Measurements from ENCODE around the gene STUB1. TPM values are rescaled to one million over a fixed set of nuclear protein-coding genes. Genes with fewer than 3 reads are reported as not detected.
"Not testable (repeated sequence)": the region's sequence is repeated elsewhere in the genome, so short reads cannot be mapped to it uniquely, and the experiment has no call there.

Gene STUB1
- total RNA-seq, 2 donors from 2014 or later = 65.5 to 67.4 TPM

- no peaks in the 10 kb centered on the region for H3K9me3 ChIP-seq (ENCODE audit: control insufficient read depth, low read length, poor library complexity, severe bottlenecking)
- peaks cover 48% of the 10 kb centered on the region for H3K27me3 Mint-ChIP-seq
- ATAC-seq (peak; percentile 25), DNase-seq (no peak)
- H3K27ac Mint-ChIP-seq = no peak within 1 kb of the TSS
- peaks cover 9% of the 10 kb centered on the region for H3K4me1 Mint-ChIP-seq
- peaks cover 2% of the 10 kb centered on the region for H3K36me3 Mint-ChIP-seq (ENCODE audit: low read depth)
- H3K4me3 Mint-ChIP-seq = peak within 1 kb of the TSS; percentile 41
Observed at GRCh38 chr16:705431-706188, 25.4 kb downstream of the STUB1 start, which contains the start of gene FBXL16. Gene FBXL16, minus strand, starts transcription at chr16:705801. Its CDS starts 8,396 bp downstream, at chr16:697405.

DNA sequence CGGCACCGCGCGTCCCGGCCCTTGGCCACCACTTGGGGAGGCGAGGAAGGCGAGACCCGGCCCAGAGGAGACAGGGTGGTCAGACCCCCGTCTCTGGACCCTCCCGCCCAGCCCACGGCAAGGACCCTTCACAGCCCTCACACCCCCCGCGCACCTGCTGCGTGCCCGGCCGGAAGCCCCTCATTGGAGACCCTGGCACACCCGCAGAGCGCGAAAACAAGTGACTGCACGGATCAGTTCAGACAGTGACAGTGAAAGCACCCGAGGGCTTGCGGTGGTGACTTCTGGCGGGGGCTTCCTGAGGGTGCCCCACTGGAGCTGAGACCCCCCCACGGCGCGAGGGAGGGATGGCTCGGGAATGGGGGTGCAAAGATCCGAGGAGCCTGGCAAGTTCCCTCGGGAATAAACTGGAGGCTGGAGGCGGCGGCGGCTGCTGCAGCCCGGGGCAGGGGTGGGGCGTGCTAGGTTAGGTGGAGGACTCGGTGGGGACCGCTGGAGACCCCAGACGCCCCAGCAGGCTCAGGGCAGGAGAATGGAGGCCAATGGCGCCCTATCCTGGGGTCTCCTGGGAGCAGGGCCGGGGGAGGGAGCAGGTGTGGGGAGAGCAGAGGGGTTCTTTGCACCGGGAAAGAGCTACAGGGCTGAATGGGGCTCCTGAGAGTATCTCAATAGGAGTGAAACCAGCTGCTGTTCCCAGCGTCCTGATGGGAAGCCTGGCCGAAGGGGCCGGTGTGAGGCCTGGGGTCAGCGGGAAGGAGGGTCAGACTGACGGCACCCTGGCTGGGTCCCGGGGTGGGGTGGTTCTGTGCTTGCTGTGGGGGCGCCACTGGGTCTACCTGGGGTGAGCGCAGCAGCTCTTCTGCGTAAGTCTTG, 26.2 kb downstream of the STUB1 start:
- H3K4me3 Mint-ChIP-seq = peak overlapping the region; percentile 41
- H3K9me3 ChIP-seq (ENCODE audit: control insufficient read depth, low read length, poor library complexity, severe bottlenecking) = no peaks in the 10 kb centered on the region
- peaks cover 48% of the 10 kb centered on the region for H3K27me3 Mint-ChIP-seq
- DNase-seq = no peak
- peaks cover 2% of the 10 kb centered on the region for H3K36me3 Mint-ChIP-seq (ENCODE audit: low read depth)
- H3K4me1 Mint-ChIP-seq = peaks cover 9% of the 10 kb centered on the region
- ATAC-seq = peak; percentile 30
- H3K27ac Mint-ChIP-seq = no peak overlapping the region

- no peaks in the 10 kb centered on the region for H3K9me3 ChIP-seq (ENCODE audit: control insufficient read depth, low read length, poor library complexity, severe bottlenecking)
- Mint-ChIP-seq H3K27ac (no peak overlapping the region), H3K4me3 (no peak overlapping the region), H3K36me3 (ENCODE audit: low read depth) (peaks cover 2% of the 10 kb centered on the region), H3K27me3 (peaks cover 47% of the 10 kb centered on the region), H3K4me1 (peaks cover 9% of the 10 kb centered on the region)
- ATAC-seq (no peak), DNase-seq (no peak)
Observed at GRCh38 chr16:707062-707538, 26.9 kb downstream of the STUB1 start.

- peaks cover 2% of the 10 kb centered on the region for H3K36me3 Mint-ChIP-seq (ENCODE audit: low read depth)
- H3K4me3 Mint-ChIP-seq = no peak overlapping the region
- peaks cover 38% of the 10 kb centered on the region for H3K27me3 Mint-ChIP-seq
- no peaks in the 10 kb centered on the region for H3K9me3 ChIP-seq (ENCODE audit: control insufficient read depth, low read length, poor library complexity, severe bottlenecking)
- DNase-seq (no peak), ATAC-seq (no peak)
- H3K4me1 Mint-ChIP-seq = peaks cover 7% of the 10 kb centered on the region
- H3K27ac Mint-ChIP-seq = no peak overlapping the region
Observed at GRCh38 chr16:708019-708418, 27.8 kb downstream of the STUB1 start.

DNA sequence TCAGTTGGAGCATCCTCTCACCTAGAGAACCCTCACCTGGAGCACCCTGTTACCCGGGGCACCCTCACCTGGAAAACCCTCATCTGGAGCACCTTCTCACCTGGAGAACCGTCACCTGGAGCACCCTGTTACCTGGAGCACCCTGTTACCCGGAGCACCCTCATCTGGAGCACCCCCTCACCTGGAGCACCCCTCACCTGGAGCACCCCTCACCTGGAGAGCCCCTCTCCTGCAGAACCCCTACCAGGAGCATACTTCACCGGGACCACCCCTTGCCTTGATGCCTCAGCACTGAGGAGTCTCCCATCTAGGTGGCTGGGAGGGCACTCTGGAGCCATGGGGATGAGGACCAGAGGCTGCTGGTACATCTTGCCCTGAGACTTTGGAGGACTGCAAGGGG, 28.7 kb downstream of the STUB1 start:
- DNase-seq = no peak
- ATAC-seq = no peak
- Mint-ChIP-seq H3K36me3 (ENCODE audit: low read depth) (peaks cover 2% of the 10 kb centered on the region), H3K27ac (no peak overlapping the region), H3K4me1 (peaks cover 7% of the 10 kb centered on the region), H3K4me3 (no peak overlapping the region), H3K27me3 (peaks cover 36% of the 10 kb centered on the region)
- no peaks in the 10 kb centered on the region for H3K9me3 ChIP-seq (ENCODE audit: control insufficient read depth, low read length, poor library complexity, severe bottlenecking)

DNA sequence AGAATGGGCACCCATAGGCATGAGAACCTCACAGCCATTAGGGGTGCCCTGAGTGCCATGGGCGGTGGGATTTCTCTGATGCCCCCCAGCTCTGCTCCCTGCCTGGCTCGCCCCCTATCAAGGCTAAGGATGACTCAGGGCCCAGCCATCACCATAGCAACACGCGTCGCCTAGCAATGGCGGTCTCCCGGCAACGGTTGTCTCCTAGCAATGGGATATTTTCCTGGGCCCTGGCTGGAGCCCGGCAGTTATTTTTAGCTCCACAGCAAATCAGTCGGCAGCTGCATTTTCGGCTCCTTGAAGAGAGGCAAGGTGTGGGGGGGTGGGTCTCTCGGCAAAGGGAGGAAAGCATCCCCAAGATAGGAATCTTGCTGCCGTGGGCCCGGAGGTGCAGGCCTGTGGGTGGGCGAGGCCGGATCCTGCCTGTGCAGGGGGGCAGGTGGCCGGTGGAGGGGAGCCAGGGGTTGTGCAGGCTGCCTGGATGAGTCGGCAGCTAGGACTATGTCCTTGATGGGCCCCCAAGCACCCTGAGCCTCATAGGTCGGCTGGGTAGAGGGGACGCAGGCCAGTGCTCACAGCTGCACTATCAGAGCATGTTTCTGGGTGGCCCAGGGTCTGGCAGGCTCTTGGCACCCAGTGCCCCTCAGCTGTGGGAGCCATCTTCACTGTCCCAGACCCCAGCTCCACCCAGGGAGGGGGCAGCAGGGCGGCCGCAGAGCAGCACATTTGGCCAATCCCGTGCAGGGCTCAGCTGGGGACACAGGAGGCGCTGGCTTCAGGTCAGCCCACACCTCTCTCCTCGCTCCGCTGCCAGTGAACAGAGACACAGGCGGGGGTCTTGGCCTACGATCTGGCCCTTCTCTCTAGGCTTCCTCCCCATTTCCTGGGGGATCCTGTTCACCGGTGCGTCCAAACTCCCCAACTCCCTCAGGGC, 29.6 kb downstream of the STUB1 start:
- H3K9me3 ChIP-seq (ENCODE audit: control insufficient read depth, low read length, poor library complexity, severe bottlenecking) = no peaks in the 10 kb centered on the region
- H3K4me1 Mint-ChIP-seq = peaks cover 10% of the 10 kb centered on the region
- no peak overlapping the region for H3K4me3 Mint-ChIP-seq
- H3K27me3 Mint-ChIP-seq = peaks cover 30% of the 10 kb centered on the region
- peaks cover 2% of the 10 kb centered on the region for H3K36me3 Mint-ChIP-seq (ENCODE audit: low read depth)
- H3K27ac Mint-ChIP-seq = no peak overlapping the region
- no peak for DNase-seq
- ATAC-seq = no peak

GRCh38 chr16:710500-711075, 30.4 kb downstream of the STUB1 start:
- peaks cover 30% of the 10 kb centered on the region for H3K27me3 Mint-ChIP-seq
- H3K4me1 Mint-ChIP-seq = peaks cover 10% of the 10 kb centered on the region
- no peak for ATAC-seq

GRCh38 chr16:711084-711483, 30.9 kb downstream of the STUB1 start:
- peaks cover 2% of the 10 kb centered on the region for H3K36me3 Mint-ChIP-seq (ENCODE audit: low read depth)
- peaks cover 12% of the 10 kb centered on the region for H3K4me1 Mint-ChIP-seq
- DNase-seq = no peak
- no peak for ATAC-seq
- peaks cover 31% of the 10 kb centered on the region for H3K27me3 Mint-ChIP-seq
- no peak overlapping the region for H3K4me3 Mint-ChIP-seq
- H3K27ac Mint-ChIP-seq = no peak overlapping the region
- H3K9me3 ChIP-seq (ENCODE audit: control insufficient read depth, low read length, poor library complexity, severe bottlenecking) = no peaks in the 10 kb centered on the region

More at GRCh38 chr16:710500-711075, 30.4 kb downstream of the STUB1 start:
- Mint-ChIP-seq H3K27ac (no peak overlapping the region), H3K36me3 (ENCODE audit: low read depth) (peaks cover 2% of the 10 kb centered on the region), H3K4me3 (no peak overlapping the region)
- DNase-seq = no peak
- H3K9me3 ChIP-seq (ENCODE audit: control insufficient read depth, low read length, poor library complexity, severe bottlenecking) = no peaks in the 10 kb centered on the region

DNA sequence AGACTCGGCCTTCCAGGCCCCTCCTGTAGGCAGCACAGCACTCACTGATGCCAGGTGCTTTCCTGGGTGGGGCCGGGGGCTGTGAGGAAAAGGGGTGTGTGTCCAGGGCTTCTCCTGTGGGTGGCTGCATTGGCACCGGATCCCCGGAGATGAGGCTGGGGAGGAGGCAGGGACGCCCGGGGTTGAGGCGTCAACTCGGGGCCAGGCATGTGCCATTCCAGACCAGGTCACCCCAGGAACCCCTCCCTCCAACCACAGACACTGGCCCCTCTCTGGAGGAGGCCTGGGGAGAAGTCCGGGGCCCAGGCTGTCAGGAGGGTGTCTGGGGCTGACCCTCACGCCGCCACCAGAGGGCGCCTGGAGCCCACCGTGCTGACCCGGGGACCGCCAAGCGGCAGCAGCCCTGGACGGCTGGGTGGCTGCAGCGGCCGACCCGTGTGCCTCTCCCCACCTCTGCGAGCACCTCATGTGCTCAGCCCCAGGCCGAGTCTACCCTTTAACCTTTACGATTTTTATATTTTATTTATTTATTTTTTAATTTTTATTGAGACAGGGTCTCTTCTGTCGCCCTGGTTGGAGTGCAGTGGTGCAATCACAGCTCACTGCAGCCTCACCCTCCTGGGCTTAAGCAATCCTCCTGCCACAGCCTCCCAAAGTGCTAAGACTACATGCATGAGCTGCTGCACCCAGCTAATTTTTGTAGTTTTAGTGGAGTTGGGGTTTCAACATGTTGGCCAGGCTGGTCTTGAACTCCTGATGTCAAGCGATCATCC, 31.5 kb downstream of the STUB1 start:
- Mint-ChIP-seq H3K4me1 (peaks cover 13% of the 10 kb centered on the region), H3K27ac (no peak overlapping the region), H3K27me3 (peaks cover 31% of the 10 kb centered on the region), H3K36me3 (ENCODE audit: low read depth) (peaks cover 2% of the 10 kb centered on the region), H3K4me3 (no peak overlapping the region)
- ATAC-seq = peak; percentile 63
- no peaks in the 10 kb centered on the region for H3K9me3 ChIP-seq (ENCODE audit: control insufficient read depth, low read length, poor library complexity, severe bottlenecking)
- DNase-seq = peak; percentile 67 to 78 (median 78)

- DNase-seq; H3K9me3 ChIP-seq (ENCODE audit: control insufficient read depth, low read length, poor library complexity, severe bottlenecking); H3K4me3 Mint-ChIP-seq; ATAC-seq; H3K36me3 Mint-ChIP-seq (ENCODE audit: low read depth); H3K27ac Mint-ChIP-seq: not testable (repeated sequence)
- Mint-ChIP-seq H3K27me3 (peaks cover 22% of the 10 kb centered on the region), H3K4me1 (peaks cover 13% of the 10 kb centered on the region)
Observed at GRCh38 chr16:712740-713250, 32.6 kb downstream of the STUB1 start.

DNA sequence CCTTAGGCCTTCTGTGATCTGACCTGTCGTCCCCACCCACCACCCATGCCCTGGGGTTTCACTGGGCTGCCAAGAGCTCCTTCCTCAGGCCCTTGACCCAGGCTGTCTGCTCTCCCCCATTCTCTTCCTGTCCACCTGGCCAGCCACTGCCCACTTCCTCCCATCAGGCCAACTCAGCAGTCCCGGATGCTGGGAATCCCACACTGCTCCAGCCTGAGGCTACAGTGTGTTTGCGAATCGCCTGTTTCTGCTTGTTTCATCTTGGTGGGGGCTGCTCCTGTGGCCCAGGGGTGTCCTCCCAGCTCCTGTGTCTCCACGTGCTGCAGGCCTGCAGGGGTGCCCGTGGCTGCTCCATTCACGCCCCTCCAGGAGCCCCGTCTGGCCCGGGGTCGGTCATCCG, 33.9 kb downstream of the STUB1 start:
- ATAC-seq (no peak), DNase-seq (no peak)
- Mint-ChIP-seq H3K36me3 (ENCODE audit: low read depth) (no peaks in the 10 kb centered on the region), H3K4me3 (no peak overlapping the region), H3K4me1 (peaks cover 12% of the 10 kb centered on the region), H3K27ac (no peak overlapping the region), H3K27me3 (peaks cover 12% of the 10 kb centered on the region)
- H3K9me3 ChIP-seq (ENCODE audit: control insufficient read depth, low read length, poor library complexity, severe bottlenecking) = no peaks in the 10 kb centered on the region
